SH-SY5Y (cell line): ENCODE measurements around the gene CERCAM.

Source experiments
- GATA2 ChIP-seq: IDR thresholded peaks from 2 replicates; pipeline ENCODE4 v1.6.1; 2011; ENCODE audit warnings: mild to moderate bottlenecking, low read depth, low read length
- GATA3 ChIP-seq: IDR thresholded peaks from 2 replicates; pipeline ENCODE4 v1.6.1; 2011; ENCODE audit warnings: low read depth, mild to moderate bottlenecking, low read length, moderate library complexity

The CERCAM gene

DNA sequence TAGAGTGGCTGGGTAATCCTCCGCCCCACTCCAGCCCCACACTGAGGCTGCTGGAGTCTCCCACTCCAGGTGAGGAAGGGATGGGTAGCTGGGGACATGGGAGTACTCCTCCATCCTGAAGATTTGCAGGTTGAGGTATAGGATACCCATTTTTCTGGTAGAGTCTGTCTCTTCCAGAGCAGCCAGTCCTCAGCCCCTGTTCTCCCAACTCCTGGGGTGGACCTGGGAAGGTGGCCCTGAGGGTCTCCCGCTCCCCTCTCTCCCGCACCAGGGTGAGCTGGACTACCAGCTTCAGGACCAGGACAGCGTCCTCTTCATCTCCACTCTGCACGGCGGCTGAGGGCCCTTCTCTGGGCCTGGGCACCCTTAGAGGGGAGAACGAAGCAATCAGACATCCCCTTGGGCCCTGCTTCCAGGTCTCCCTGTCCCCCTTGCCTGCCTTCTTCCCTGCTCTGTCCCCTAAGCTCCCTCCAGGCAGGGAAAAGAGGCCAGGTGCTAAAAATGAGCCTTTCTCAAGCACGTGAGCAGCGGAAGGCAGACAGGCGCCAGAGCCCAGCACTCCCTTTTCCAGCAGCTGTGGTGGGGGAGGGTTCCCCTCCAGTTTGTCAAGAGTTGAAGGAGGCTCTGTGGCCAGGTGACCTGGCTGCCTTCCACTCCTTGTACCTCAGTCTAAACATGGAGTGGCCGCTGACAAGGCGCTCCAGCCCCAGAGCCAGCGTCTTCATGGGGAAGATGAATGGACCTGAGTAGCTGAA is 31.1 kb upstream of the CERCAM start:
- TF ChIP-seq GATA2 (no peak), GATA3 (no peak)

DNA sequence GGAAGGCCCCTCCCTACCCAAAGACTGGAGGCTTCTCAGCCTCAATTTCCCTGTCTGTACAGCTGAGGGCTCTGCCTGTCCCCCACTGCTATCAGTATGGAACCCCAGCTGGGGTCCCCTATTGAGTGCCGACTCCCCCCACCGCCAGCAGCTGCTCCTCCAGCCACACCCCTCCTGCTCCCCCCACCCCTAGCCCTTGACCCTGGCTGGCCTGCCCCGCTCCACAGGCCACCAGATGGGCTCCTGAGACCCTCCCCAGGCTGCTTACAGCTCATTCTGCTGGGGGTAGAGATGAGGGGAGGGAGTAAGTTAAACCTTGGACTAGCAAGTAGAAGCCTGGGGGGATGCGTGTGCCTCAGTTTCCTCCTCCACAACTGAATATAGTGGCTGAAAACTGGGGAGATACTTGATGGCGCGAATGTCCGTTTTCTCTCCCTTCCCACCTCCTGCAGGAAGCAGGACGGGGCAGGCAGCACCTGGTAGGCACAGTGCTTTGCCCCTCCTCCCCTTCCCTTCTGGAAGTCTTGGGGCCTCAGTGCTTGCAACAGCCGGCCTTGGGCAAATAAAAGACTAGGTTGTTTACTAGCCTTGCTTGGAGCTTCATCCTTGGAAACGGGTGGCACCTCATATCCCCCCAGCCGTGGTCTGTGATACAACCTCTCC is 30.4 kb upstream of the CERCAM start:
- no peak for TF ChIP-seq GATA2

DNA sequence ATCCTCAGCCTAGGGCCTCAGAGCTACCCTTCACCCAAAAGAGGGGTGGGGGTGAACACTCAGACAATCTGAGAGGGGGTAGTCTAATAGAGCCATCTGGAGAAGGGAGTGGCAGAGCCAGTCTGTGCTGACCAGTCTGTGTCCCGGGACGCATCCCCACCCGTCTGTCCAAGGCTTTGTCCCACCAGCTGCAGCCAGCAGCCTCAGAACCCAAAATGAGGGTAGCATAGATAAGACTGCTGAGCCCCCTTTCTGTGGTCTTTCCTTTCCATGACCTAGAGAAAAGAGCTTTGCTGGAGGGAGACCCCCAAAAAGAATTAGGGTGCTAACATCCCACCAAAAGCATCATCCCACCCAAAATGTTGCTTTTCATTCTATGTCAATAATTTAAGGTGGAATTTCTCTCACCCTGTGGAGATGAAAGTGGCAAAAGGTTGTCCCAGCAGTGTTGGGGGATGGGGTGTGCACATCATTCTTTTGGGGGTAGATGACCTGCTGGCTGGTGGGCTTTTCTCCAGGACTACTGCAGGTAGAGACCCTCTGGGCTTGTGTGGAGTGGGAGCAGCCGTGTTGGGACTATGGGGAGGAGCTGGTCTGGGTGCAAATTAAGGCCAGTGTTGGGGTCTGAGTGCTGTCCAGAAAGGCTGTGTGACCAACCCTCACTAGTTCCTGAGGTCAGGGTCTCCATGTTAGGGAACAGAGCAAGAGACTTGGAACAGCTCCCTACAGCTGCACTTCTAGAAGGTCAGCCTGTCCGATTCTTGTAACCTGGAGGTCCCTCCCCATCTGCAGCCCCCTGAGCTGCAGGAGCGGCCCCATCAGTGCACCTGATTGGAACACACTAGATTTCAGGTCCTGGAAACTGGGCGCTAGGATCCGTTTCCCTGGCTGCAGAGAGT is 29.6 kb upstream of the CERCAM start:
- TF ChIP-seq GATA3 (no peak), GATA2 (no peak)

DNA sequence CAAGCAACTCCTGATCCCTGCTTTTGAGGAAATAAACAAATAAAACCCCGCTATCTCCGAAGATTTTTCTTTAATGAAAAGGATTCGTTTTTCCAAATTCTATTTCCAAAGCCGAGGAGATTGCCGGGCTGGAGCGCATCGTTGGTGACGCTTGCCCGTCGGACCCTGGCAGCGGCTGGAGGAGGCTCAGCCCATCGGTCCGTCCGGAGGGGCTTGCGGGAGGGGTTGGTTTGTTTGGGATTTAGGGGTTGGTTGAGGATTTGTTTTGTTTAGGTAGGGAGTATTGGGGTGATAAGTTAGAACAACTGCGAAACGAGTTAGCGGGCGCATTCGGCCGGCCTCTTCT is 28.7 kb upstream of the CERCAM start:
- TF ChIP-seq GATA2 (no peak), GATA3 (no peak)

DNA sequence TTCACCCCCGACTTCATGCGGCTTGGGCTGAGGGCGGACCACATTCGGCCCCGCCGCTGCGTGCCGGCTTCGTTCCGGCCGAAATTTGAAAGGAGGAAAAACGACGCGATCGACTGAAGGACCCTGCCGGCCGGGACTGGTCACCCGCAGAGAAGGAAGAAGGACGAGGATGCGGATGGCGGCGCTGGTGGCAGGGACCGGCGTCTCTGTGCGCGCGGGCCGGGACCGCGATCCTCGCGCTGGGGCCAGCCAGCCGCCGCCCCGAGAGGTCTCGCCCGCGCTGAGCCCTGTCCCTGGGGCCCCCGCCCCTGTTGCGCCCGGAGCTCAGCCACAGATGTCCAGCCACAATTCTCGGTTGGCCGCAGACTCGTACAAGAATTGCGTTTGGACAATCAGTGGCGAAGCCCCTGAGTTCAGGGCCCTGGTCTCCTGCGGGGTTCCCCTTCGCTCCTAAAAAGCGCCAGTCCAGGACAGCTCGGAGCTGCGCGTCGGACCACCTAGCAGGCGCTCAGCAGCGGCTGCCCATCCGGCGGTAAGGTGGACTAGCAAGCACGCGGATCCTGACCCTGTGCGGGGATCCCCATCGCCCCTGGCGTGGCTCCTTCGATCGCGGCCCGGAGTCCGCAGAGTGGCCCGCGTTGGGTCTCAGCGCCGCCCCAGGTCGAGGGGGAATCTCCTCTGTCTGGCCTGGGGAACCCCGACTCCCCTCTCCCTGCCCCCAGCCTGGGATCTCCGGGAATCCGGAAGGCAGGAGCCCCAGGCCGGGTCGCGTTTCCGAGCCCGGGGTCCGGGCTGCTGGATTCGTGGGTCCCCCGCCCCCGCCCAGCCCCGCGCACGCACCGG is 28.1 kb upstream of the CERCAM start:
- TF ChIP-seq GATA2: no peak
- no peak for TF ChIP-seq GATA3

DNA sequence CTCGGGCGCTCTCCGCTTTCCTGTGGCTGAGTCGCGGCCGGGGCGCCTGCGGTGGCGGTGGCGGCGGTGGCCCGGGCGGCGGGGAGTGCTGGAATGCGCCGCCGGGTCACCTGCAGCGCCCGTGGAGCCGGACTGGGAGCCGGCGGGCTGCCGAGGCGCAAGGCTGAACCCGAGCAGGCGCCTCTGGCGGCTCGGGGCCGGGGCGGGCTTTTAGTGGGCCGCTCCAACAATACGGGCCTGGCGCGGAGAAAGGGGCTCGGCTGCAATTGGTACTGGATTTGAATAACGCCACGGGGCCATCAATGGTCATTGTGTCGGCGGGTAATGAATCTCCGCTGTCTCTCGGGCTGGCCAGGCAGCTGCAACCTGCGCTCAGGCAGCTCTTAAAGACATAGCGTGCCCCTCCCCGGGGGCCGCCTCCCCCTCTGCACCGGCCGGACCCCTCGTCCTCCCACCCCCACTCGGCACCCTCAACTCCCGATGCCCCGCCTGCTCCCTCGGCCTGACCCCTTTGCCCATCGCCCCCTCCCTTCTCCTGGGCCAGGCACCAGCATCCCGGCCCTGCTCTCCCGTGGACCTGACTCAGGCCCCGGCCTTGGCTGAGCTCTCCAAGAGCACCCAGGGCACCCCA is 27.4 kb upstream of the CERCAM start:
- TF ChIP-seq GATA3: no peak
- no peak for TF ChIP-seq GATA2

DNA sequence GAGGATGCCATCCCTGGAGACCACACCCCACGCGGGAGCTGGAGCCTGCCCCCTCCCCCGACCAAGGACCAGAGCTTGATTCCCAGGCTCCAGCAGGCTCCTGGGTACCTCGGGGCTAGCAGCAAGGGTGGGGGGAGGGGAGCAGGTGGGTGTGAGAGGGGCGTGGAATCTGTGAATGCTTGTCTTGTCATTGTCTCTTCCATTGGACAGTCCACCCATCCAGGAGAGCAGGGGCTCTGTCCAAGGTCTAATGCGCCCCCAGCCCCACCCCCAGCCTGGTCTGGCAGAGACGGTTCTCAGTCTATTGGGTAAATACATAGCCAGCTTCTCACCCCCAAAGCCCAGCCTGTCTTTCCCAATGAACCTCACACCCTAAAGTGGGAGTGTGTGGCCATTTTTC is 26.7 kb upstream of the CERCAM start:
- TF ChIP-seq GATA3: no peak
- TF ChIP-seq GATA2: no peak

DNA sequence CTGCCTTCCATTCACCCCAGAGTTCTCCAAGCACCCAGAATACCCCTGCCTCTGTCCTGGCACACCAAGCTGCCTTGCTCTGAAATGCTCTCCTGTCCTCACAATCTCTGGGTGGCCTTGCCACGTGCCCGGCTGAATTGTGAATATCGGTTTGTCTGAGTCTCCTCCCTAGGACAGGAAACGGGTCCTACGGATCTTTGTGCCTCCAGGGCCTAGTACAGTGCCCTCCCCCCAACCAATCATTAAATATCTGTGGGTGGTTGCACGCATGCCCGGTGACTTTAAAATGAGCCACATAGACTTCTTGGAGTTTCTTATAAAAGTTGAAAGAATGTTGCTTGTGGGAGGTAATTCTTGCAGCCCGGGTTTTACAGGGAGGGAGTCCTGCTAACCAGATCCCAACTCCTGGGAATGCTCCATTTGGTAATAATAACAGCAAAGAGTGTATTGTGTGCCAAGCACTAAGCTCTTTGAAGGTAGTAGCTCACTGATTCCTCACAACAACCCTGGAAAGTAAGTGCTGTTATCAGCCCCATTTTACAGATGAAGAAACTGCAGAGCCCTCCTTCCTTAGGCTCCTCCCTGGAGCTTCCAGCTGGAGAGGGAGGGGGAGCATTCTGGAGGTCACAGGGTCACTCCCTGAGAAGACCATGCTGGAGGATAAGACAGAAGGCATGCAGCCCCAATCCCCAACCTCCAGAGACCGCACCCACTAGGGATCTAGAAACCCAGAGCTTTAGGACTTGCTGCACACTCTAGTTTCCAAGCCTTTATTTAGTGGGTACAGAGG is 26.1 kb upstream of the CERCAM start:
- TF ChIP-seq GATA3 (no peak), GATA2 (no peak)

DNA sequence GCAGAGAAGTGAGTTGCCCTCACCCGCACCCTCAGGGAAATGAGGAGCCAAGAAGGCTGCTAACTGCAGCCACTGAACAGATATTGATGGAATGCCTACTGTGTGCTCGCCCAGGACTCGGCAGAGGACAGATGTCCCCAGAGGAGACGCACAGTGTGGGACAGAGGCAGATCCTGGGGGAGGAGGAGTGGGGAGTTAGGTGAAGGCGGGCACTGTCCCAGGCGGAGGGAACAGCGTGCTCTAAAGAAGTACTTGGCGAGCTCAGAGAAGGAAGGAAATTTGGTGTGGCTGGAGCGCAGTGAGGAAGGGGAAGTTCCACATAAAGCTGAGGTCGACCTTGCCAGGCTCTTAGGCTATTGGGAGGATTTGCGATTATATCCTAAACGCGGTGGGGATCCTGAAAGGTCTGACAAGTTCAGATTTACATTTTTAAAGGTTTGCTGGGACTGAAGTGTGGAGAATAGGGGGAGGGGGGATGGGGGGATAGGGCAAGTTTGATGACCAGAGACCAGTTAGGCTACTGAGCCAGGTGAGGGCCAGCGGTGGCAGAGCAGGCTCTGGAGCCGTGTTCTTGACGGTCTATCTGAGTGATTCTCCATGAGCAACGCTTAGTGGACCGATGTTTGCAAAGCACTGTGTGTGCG is 23.6 kb upstream of the CERCAM start:
- TF ChIP-seq GATA2 (no peak), GATA3 (no peak)

DNA sequence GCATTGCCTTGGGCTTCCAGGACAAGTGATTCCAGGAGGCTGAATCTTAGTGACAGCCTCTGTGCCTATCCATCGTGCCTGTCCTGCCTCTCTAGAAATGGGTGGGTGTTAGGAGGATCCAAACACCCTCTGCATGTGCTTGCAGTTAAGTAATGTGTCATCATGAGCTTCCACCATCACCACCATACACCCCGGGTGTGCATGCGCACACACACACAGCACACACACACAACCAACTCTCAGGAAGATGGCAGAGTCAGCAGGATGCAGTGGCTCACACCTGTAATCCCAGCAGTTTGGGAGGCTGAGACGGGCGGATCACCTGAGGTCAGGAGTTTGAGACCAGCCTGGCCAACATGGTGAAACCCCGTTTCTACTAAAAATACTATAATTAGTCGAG is 22.8 kb upstream of the CERCAM start:
- TF ChIP-seq GATA2 (no peak), GATA3 (no peak)

DNA sequence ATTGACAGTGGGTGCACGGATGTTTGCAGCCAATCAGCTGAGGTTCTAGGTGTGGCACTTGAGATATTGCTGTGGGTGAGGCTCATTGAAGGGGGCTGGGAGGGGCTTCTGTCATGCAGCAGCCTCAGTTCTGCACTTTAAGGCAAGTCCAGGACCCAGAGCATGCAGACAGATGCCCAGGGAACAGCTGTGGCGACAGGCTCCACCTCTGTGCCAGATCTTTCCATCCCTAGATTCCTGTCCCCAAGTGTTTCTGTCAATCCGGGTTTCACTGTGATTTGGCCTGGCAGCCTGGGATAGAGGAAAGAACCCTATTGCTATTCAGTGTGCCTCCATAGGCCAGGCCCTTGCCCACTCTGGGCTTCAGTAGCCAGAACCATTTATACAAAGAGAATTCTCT is 20.8 kb upstream of the CERCAM start:
- no peak for TF ChIP-seq GATA2
- TF ChIP-seq GATA3: no peak

DNA sequence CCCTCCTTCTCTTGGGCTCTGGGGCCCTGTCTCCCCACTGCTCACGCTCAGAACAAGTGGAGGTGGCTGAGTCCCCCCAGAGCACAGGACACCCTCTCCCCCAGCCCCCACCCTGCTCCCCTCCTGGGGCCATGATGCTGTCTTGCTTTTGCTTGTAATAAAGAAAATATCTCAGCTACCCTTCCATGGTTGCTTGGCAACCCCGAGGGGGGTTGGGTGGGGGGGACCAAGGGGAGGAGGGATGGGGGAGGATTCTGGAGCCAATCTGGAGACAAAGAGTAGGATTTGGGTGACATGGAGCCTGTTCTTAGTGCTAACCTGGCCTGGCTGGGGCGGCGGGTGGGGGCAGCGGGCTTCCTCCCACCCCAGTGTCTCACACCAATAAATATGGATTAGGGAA is 16.1 kb upstream of the CERCAM start:
- TF ChIP-seq GATA2: no peak
- no peak for TF ChIP-seq GATA3
